ENCODE data around the gene CLN5. TPM values are rescaled to one million over a fixed set of nuclear protein-coding genes. Genes with fewer than 3 reads are reported as not detected.
A peak's percentile ranks its signal among the peaks of the same experiment; 100 is the strongest.

Gene CLN5
- total and polyA plus RNA-seq, 10 of the 15 experiments (the other 5 are each of a cell fraction or from before 2014, with no cell fraction given) = 11.2 to 22.2 (median 13.1) TPM

GRCh38 chr13:77042566-77043177 is 50.8 kb downstream of the CLN5 start:
- no peaks in the 10 kb centered on the region for H3K9me3 ChIP-seq (replicated peaks; ENCODE audit: control insufficient read depth, insufficient read depth, low read length)
- FAIRE-seq (no peak), DNase-seq (ENCODE audit: low read depth, low spot score) (no peak), ATAC-seq (no peak)
- BruUV-seq (replicated peaks) = no TSS peak
- ChIA-PET CTCF (interaction anchor here (0.7 to 2.5 kb wide), 4 partner anchors 9 to 459 kb away, joined by 3 to 12 read pairs (median 4); no protein-coding TSS in a partner anchor), RAD21 (ENCODE audit: unreplicated experiment) (interaction anchor here (0.9 kb wide), 1 partner anchor 17 kb away, joined by 3 read pairs; no protein-coding TSS in a partner anchor), SMC1A (ENCODE audit: uncharacterized antibody, unreplicated experiment) (interaction anchor here (0.8 to 2.5 kb wide), 8 partner anchors 9 to 90 kb away, joined by 3 to 11 read pairs (median 4); no protein-coding TSS in a partner anchor), POLR2A (interaction anchor here (0.7 to 0.9 kb wide), 2 partner anchors 10 to 1366 kb away, joined by 3 read pairs; no protein-coding TSS in a partner anchor)
- no peaks in the 10 kb centered on the region for H3K79me2 ChIP-seq (ENCODE audit: control insufficient read depth, insufficient read depth, low read length)
- no peak overlapping the region for H3K4me2 ChIP-seq (ENCODE audit: control insufficient read depth, insufficient read depth)
- H3K9ac ChIP-seq (ENCODE audit: control insufficient read depth, insufficient read depth, low read length) = no peak overlapping the region
- TF ChIP-seq RFX5 (IDR thresholded peaks at IDR 0.05; ENCODE audit: low read depth, low read length) = no peak
- TF ChIP-seq BCL3 (IDR thresholded peaks at IDR 0.05; ENCODE audit: borderline replicate concordance, insufficient read depth, low read depth, low read length, poor library complexity, severe bottlenecking) = peak; percentile 10
- 0 out of 2 replicates have a peak, but pooled peaks have one; percentile 20 for TF ChIP-seq POLR2AphosphoS5 (IDR thresholded peaks at IDR 0.05; ENCODE audit: low read length)
- TF ChIP-seq BRCA1 (IDR thresholded peaks at IDR 0.05; ENCODE audit: low read depth, low read length) = no peak
- TF ChIP-seq RCOR1 (conservative IDR thresholded peaks at IDR 0.05; ENCODE audit: low read depth, low read length) = no peak
- TF ChIP-seq RAD21 (IDR thresholded peaks at IDR 0.05; ENCODE audit: insufficient read depth, low read depth, low read length) = no peak
- H4K20me1 ChIP-seq (ENCODE audit: control insufficient read depth, insufficient read depth) = no peaks in the 10 kb centered on the region
- no peak overlapping the region for H3K27ac ChIP-seq (ENCODE audit: control insufficient read depth, insufficient read depth)
- no peak overlapping the region for H3K4me3 ChIP-seq
- WGBS (ENCODE audit: insufficient coverage, insufficient replicate concordance, low lambda C conversion rate, missing lambda C conversion rate) = 99% methylated on average over 5 of the region's 5 CpGs
- no peak overlapping the region for H2AFZ ChIP-seq (ENCODE audit: control insufficient read depth, low read depth, low read length)
- H3K4me1 ChIP-seq (ENCODE audit: control insufficient read depth, insufficient read depth, low read length) = no peaks in the 10 kb centered on the region
- in situ Hi-C loops (cut with MboI) (no loop called here), intact Hi-C loops (cut with micrococcal nuclease; ENCODE audit: unreplicated experiment) (no loop called here)
- H3K27me3 ChIP-seq (replicated peaks in 1 of 2; ENCODE audit: control insufficient read depth in 2 of 2, insufficient read depth in 2 of 2, low read length in 1 of 2) = no peaks in the 10 kb centered on the region
- peaks cover 1 to 10% of the 10 kb centered on the region in 2 experiments for H3K36me3 ChIP-seq (ENCODE audit: control insufficient read depth in 2 of 2, insufficient read depth in 2 of 2, low read length in 1 of 2)
